Measurements from ENCODE around the gene ARHGEF17.

The ARHGEF17 gene

DNA sequence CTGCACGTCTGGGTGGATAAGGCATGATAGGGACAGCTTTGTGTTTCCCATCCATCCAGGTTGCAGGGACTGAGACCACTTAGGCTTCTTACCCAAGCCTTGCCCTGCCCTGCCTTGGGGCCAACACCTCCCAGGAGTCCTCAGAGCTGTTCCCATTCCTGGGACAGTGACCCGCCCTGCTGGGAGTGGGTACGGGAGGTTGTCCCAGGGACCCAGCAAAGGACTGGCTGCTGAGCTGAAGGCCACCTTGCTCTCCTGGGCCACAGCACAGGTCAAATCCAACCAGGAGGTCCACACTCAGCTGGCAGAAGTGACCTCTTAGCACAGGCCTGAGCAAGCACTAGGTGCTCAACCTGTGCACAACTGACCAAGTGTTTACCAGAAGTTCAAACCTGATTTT, 16.9 kb upstream of the ARHGEF17 start:
- TF ChIP-seq FOXP2 (optimal IDR thresholded peaks at IDR 0.05; ENCODE audit: borderline replicate concordance, extremely low read depth, extremely low read length, insufficient read depth), result no peak
- no peak for TF ChIP-seq POLR2AphosphoS5 (IDR thresholded peaks at IDR 0.05; ENCODE audit: low read depth, low read length)
- no peak for TF ChIP-seq SIN3A (IDR thresholded peaks at IDR 0.05; ENCODE audit: borderline replicate concordance, insufficient read depth, low read length)

DNA sequence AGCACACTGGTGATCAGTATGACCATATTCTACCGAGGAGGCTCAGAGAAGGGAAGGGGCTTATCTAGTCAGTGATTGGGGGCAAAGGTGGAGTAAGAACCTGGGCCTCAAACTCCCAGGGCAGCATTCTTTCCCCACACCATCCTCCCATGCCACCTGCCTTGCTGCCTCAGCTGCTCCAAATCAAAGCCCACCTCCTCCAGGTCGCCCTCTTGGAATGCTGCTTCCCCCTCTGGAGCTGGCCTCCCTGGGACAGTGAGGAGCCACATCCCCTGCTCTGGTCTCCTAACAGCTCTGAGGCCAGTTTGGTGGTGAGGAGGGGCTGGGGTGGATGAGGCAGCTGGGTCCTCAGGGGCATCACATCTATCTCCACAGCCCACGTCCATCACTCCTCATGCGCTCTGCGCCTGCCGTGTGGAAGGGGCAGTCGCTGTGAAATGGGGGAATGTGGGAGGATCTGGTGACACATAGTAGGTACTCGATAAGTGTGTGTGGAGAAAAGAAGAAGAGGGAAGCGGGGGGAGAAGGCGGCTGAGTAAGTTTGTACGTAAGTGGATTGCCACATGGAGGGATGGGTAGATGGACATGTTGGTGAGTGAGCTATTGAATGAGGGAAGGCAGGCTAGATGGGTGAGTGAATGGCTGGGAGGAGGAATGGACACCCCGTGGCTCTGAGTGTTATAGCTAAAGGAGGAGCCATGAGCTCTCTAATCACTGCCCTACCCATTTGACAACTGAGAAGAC, 16.1 kb upstream of the ARHGEF17 start:
- TF ChIP-seq POLR2AphosphoS5 (IDR thresholded peaks at IDR 0.05; ENCODE audit: low read depth, low read length) (no peak), TAF1 (IDR thresholded peaks at IDR 0.05; ENCODE audit: borderline replicate concordance, insufficient read depth, low read length) (no peak), SIN3A (IDR thresholded peaks at IDR 0.05; ENCODE audit: borderline replicate concordance, insufficient read depth, low read length) (no peak), FOXP2 (optimal IDR thresholded peaks at IDR 0.05; ENCODE audit: borderline replicate concordance, extremely low read depth, extremely low read length, insufficient read depth) (no peak)
- TF ChIP-seq, protein P1, sequence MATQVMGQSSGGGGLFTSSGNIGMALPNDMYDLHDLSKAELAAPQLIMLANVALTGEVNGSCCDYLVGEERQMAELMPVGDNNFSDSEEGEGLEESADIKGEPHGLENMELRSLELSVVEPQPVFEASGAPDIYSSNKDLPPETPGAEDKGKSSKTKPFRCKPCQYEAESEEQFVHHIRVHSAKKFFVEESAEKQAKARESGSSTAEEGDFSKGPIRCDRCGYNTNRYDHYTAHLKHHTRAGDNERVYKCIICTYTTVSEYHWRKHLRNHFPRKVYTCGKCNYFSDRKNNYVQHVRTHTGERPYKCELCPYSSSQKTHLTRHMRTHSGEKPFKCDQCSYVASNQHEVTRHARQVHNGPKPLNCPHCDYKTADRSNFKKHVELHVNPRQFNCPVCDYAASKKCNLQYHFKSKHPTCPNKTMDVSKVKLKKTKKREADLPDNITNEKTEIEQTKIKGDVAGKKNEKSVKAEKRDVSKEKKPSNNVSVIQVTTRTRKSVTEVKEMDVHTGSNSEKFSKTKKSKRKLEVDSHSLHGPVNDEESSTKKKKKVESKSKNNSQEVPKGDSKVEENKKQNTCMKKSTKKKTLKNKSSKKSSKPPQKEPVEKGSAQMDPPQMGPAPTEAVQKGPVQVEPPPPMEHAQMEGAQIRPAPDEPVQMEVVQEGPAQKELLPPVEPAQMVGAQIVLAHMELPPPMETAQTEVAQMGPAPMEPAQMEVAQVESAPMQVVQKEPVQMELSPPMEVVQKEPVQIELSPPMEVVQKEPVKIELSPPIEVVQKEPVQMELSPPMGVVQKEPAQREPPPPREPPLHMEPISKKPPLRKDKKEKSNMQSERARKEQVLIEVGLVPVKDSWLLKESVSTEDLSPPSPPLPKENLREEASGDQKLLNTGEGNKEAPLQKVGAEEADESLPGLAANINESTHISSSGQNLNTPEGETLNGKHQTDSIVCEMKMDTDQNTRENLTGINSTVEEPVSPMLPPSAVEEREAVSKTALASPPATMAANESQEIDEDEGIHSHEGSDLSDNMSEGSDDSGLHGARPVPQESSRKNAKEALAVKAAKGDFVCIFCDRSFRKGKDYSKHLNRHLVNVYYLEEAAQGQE (IDR thresholded peaks at IDR 0.05; ENCODE audit: insufficient read depth in 1 of 2, low read depth in 2 of 2, low read length in 2 of 2), result no peak

DNA sequence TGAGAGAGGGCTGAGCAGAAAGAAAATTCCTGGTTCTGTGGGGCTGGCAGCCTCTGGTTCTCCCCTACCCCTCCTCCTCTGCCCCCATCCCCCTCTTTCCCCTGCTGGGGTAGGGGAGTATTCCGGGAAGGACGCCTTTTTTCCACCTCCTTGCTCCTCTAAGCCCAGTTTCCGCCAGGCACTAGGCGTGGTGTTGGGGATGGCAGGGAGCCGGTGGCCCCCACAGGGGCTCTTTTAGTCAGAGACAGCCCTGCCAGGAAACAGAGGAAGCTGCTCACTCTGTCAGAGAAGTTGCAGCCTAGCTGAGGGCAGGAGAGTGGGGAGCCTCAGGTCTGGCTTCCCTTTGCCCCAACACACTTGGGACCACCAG, 15.6 kb upstream of the ARHGEF17 start:
- no peak for TF ChIP-seq FOXP2 (optimal IDR thresholded peaks at IDR 0.05; ENCODE audit: borderline replicate concordance, extremely low read depth, extremely low read length, insufficient read depth)
- TF ChIP-seq, protein P1 (IDR thresholded peaks at IDR 0.05; ENCODE audit: insufficient read depth in 1 of 2, low read depth in 2 of 2, low read length in 2 of 2), result no peak
- no peak; the same call in 1 of the 2 replicates for TF ChIP-seq POLR2AphosphoS5 (IDR thresholded peaks at IDR 0.05; ENCODE audit: low read depth, low read length)
- TF ChIP-seq SIN3A (IDR thresholded peaks at IDR 0.05; ENCODE audit: borderline replicate concordance, insufficient read depth, low read length), result no peak; the same call in 1 of the 2 replicates
- no peak for TF ChIP-seq TAF1 (IDR thresholded peaks at IDR 0.05; ENCODE audit: borderline replicate concordance, insufficient read depth, low read length)

DNA sequence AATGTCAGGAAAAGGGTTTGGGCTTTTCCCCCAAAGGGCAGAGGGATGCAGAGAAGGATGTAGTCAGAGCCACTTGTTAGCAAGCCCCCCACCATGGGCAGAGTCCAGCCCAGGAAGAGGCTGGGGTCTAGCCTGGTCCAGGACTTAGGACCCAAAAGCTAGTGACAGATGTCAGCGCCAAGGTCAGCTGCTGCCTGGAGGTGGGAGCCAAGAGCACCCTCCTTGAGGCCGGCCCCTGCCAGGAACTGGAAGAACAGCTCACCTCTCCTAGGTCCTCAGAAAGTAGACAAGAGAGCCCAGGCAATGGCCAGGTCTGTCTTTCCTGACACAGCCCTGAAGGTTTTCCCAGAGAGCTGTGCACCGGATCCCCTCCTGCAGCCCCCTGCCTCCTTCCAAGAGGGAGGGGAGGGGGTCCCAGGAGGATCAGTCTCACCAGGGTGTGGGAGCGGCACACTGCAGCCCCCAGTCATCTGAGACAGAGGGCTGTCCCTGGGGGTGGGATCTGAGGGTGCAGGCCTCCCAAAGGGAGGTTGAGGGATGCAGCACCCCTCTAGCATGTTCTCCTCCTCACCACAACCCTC, 14.6 kb upstream of the ARHGEF17 start:
- no peak for TF ChIP-seq SIN3A (IDR thresholded peaks at IDR 0.05; ENCODE audit: borderline replicate concordance, insufficient read depth, low read length)

DNA sequence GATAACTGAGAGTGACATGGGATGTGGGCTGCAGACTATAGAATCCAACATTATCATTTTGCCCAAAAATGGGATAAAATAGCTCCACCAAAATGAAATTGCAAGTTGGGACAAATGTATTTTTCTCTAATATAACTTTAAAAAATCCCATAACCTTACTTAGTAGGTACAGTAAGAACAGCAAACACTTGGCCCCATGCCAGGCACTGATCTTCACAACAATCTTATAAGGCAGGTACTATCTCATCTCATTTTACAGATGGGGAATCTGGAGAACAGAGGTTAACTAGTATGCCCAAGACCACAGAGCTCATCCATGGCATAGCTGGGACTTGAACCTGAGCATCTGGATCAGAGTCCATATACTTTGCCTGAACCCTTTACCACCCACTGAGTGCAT, 13.5 kb upstream of the ARHGEF17 start:
- TF ChIP-seq SIN3A (IDR thresholded peaks at IDR 0.05; ENCODE audit: borderline replicate concordance, insufficient read depth, low read length) (no peak), TAF1 (IDR thresholded peaks at IDR 0.05; ENCODE audit: borderline replicate concordance, insufficient read depth, low read length) (no peak), POLR2AphosphoS5 (IDR thresholded peaks at IDR 0.05; ENCODE audit: low read depth, low read length) (no peak), FOXP2 (optimal IDR thresholded peaks at IDR 0.05; ENCODE audit: borderline replicate concordance, extremely low read depth, extremely low read length, insufficient read depth) (no peak)
- TF ChIP-seq, protein P1 (IDR thresholded peaks at IDR 0.05; ENCODE audit: insufficient read depth in 1 of 2, low read depth in 2 of 2, low read length in 2 of 2), result no peak
